NCI-H82 treated with DMSO at 0.1 percent for 48 hours (cell line): ENCODE results near the gene STX1B.
A peak's percentile ranks its signal among the peaks of the same experiment; 100 is the strongest.
"Not testable (repeated sequence)": the region's sequence is repeated elsewhere in the genome, so short reads cannot be mapped to it uniquely, and the experiment has no call there.

Experiments
- DNase-seq: peaks from one replicate; lab custom pipeline; 2025; ENCODE audit not compliant: unreplicated experiment; lab: John Stamatoyannopoulos, UW

Gene STX1B

GRCh38 chr16:31016018-31016417, 5.6 kb upstream of the STX1B start:
- DNase-seq = no peak

GRCh38 chr16:31013292-31013691, 2.9 kb upstream of the STX1B start:
- not testable (repeated sequence) for DNase-seq

GRCh38 chr16:31011815-31012214, 1.4 kb upstream of the STX1B start:
- DNase-seq = not testable (repeated sequence)

- DNase-seq = no peak
Measured at GRCh38 chr16:31009894-31010584, 399 bp downstream of the STX1B start.

- no peak for DNase-seq
Measured at GRCh38 chr16:31009120-31009519, 1.3 kb downstream of the STX1B start.

GRCh38 chr16:31008551-31008950, 1.9 kb downstream of the STX1B start:
- DNase-seq = no peak

- no peak for DNase-seq
Measured at GRCh38 chr16:31008149-31008548, 2.3 kb downstream of the STX1B start.

GRCh38 chr16:31007684-31008083, 2.8 kb downstream of the STX1B start:
- no peak for DNase-seq

GRCh38 chr16:31006589-31006988, 3.8 kb downstream of the STX1B start:
- no peak for DNase-seq

- peak; percentile 54 for DNase-seq
Measured at GRCh38 chr16:31006086-31006385, 4.4 kb downstream of the STX1B start.

- DNase-seq = peak; percentile 54
Measured at GRCh38 chr16:31005350-31006085, 4.9 kb downstream of the STX1B start.

GRCh38 chr16:31004658-31005057, 5.8 kb downstream of the STX1B start:
- no peak for DNase-seq

- DNase-seq = no peak
Measured at GRCh38 chr16:31003744-31004143, 6.7 kb downstream of the STX1B start.

- no peak for DNase-seq
Measured at GRCh38 chr16:31002862-31003341, 7.5 kb downstream of the STX1B start.

- no peak for DNase-seq
Measured at GRCh38 chr16:31002250-31002700, 8.2 kb downstream of the STX1B start.

- no peak for DNase-seq
Measured at GRCh38 chr16:31001507-31002249, 8.8 kb downstream of the STX1B start.

GRCh38 chr16:31000671-31001382, 9.6 kb downstream of the STX1B start:
- DNase-seq = no peak

- DNase-seq = no peak
Measured at GRCh38 chr16:30998852-30999761, 11.3 kb downstream of the STX1B start.

- no peak for DNase-seq
Measured at GRCh38 chr16:30997725-30998711, 12.4 kb downstream of the STX1B start.
